HepG2 (cell line): Measurements from ENCODE around the gene DIS3L2. TPM values are rescaled to one million over a fixed set of nuclear protein-coding genes. Genes with fewer than 3 reads are reported as not detected.

Source experiments
- ATAC-seq: fragments of 200-7000 bp; cut with Tn5 transposase; 3 replicates; pipeline ENCODE4 v1.9.1; 2020; ENCODE audit warnings: mild to moderate bottlenecking, moderate library complexity
- BruUV-seq: library from RNA; stranded (reverse); fragments of 400-500 nt; replicated peaks from 2 replicates; lab custom pipeline; 2021; lab: Mats Ljungman, UMichigan
- CTCF ChIA-PET: fragments of 300-600 bp; formaldehyde crosslinking; extraction: SDS; loops from one replicate; lab custom pipeline; 2021; ENCODE audit warnings: low total read pairs, inconsistent platforms, low intra/inter-chr PET ratio; lab: Yijun Ruan, JAX
- POLR2A ChIA-PET: fragments of 350-600 bp; sonication (Branson Sonifier 250); formaldehyde crosslinking; loops from one replicate; lab custom pipeline; 2020; ENCODE audit warnings: antibody characterized with exemption, inconsistent platforms; lab: Yijun Ruan, JAX
- DNase-seq: peaks from one replicate; pipeline ENCODE4 v3.0.0-alpha.2; 2015; ENCODE audit warnings: low spot score
- FAIRE-seq: peaks from 3 replicates; lab custom pipeline; 2011; peaks lifted over from hg19 to GRCh38; lab: Jason Lieb, UNC
- H2AFZ ChIP-seq: one replicate; pipeline ENCODE4 v1.6.1; 2011; ENCODE audit warnings: low read length, inconsistent platforms
- H3K27ac ChIP-seq: fragments of 300-600 bp; 3 replicates; pipeline ENCODE4 v1.8.0; 2011; ENCODE audit warnings: mixed run types, mild to moderate bottlenecking, mixed read lengths, low read length, inconsistent platforms; ENCODE audit not compliant: insufficient read depth; ENCODE audit errors: extremely low read length
- H3K27me3 ChIP-seq, 2 experiments: fragments of 200-600 bp in 1 of 2; 2 replicates in 1 of 2; 3 replicates in 1 of 2; pipeline versions ENCODE4 v1.6.0 to v1.8.0; 2011; ENCODE audit warnings: low read length in 2 of 2, mild to moderate bottlenecking in 2 of 2, moderate library complexity in 2 of 2, inconsistent platforms in 1 of 2; ENCODE audit not compliant: insufficient read depth in 2 of 2, control insufficient read depth in 1 of 2
- H3K36me3 ChIP-seq, 2 experiments: fragments of 200-600 bp in 1 of 2; replicated peaks in 1 of 2; 2 replicates in 1 of 2; 3 replicates in 1 of 2; pipeline versions ENCODE4 v1.5.1 to v1.8.0; 2011; ENCODE audit warnings: low read length in 2 of 2, inconsistent platforms in 1 of 2; ENCODE audit not compliant: insufficient read depth in 2 of 2, control insufficient read depth in 1 of 2
- H3K4me1 ChIP-seq: 2 replicates; pipeline ENCODE4 v1.5.1; 2012; ENCODE audit warnings: low read length, inconsistent platforms; ENCODE audit not compliant: insufficient read depth
- H3K4me2 ChIP-seq: 2 replicates; pipeline ENCODE4 v1.6.0; 2011; ENCODE audit warnings: low read depth, low read length, inconsistent platforms
- H3K4me3 ChIP-seq, 3 experiments: fragments of 200-600 bp in 1 of 3; sonication (generic), shearing (Covaris generic) in 1 of 3; replicated peaks in 1 of 3; 2 replicates each; pipeline ENCODE4 v1.5.1; 2011 to 2016; ENCODE audit warnings: low read length in 3 of 3, inconsistent platforms in 2 of 3, low read depth in 2 of 3, mild to moderate bottlenecking in 2 of 3, control low read depth in 1 of 3, mixed read lengths in 1 of 3; ENCODE audit not compliant: insufficient read depth in 1 of 3
- H3K79me2 ChIP-seq: one replicate; pipeline ENCODE4 v1.6.1; 2011; ENCODE audit warnings: low read length, inconsistent platforms; ENCODE audit not compliant: insufficient read depth
- H3K9ac ChIP-seq: 2 replicates; pipeline ENCODE4 v1.6.0; 2011; ENCODE audit warnings: mild to moderate bottlenecking, low read depth, low read length, inconsistent platforms; ENCODE audit not compliant: insufficient read depth
- H3K9me3 ChIP-seq: 2 replicates; pipeline ENCODE4 v1.5.1; 2012; ENCODE audit warnings: mild to moderate bottlenecking, low read length
- H4K20me1 ChIP-seq: 2 replicates; pipeline ENCODE4 v1.6.0; 2011; ENCODE audit warnings: inconsistent platforms, mild to moderate bottlenecking, low read length, moderate library complexity; ENCODE audit not compliant: insufficient read depth
- ATF7 ChIP-seq, 2 experiments: fragments of 450-650 bp in 1 of 2; sonication (generic) in 1 of 2; formaldehyde crosslinking in 1 of 2; IDR thresholded peaks; 2 replicates each; pipeline versions ENCODE4 v1.4.0 to v1.6.1; 2016 to 2020; ENCODE audit warnings: antibody characterized with exemption in 1 of 2, mild to moderate bottlenecking in 1 of 2, missing genetic modification reagents in 1 of 2
- CBFB ChIP-seq: sonication (generic); formaldehyde crosslinking; IDR thresholded peaks from 2 replicates; pipeline ENCODE4 v1.4.0; 2020; ENCODE audit warnings: missing genetic modification reagents
- CBX5 ChIP-seq: sonication (generic); formaldehyde crosslinking; IDR thresholded peaks from 2 replicates; pipeline ENCODE4 v1.4.0; 2020; ENCODE audit warnings: missing genetic modification reagents, borderline replicate concordance
- E2F5 ChIP-seq: sonication (generic); formaldehyde crosslinking; conservative IDR thresholded peaks from 2 replicates; pipeline ENCODE4 v1.4.0; 2020; ENCODE audit warnings: missing genetic modification reagents
- ELF3 ChIP-seq: IDR thresholded peaks from 2 replicates; pipeline ENCODE4 v1.6.1; 2016; ENCODE audit warnings: missing genetic modification reagents, missing compliant biosample characterization
- GFI1 ChIP-seq: sonication (generic); formaldehyde crosslinking; IDR thresholded peaks from 2 replicates; pipeline ENCODE4 v1.5.0; 2020; ENCODE audit warnings: missing genetic modification reagents, mild to moderate bottlenecking, borderline replicate concordance
- LBX2 ChIP-seq: sonication (generic); formaldehyde crosslinking; IDR thresholded peaks from 2 replicates; pipeline ENCODE4 v1.5.0; 2020; ENCODE audit warnings: missing genetic modification reagents, mild to moderate bottlenecking, borderline replicate concordance
- MXD3 ChIP-seq: IDR thresholded peaks from 2 replicates; pipeline ENCODE4 v1.6.1; 2016; ENCODE audit warnings: mild to moderate bottlenecking, missing biosample characterization, missing genetic modification reagents
- POLR2AphosphoS2 ChIP-seq: IDR thresholded peaks from 2 replicates; pipeline ENCODE4 v1.6.1; 2011; ENCODE audit warnings: low read depth, low read length, improper control_type of control experiment
- SP1 ChIP-seq, 2 experiments: fragments of 450-650 bp in 1 of 2; sonication (generic) in 1 of 2; formaldehyde crosslinking in 1 of 2; IDR thresholded peaks; 2 replicates each; pipeline versions ENCODE4 v1.4.0 to v1.6.1; 2016 to 2020; ENCODE audit warnings: missing genetic modification reagents in 1 of 2
- TFDP2 ChIP-seq: sonication (generic); formaldehyde crosslinking; IDR thresholded peaks from 2 replicates; pipeline ENCODE4 v1.4.0; 2020; ENCODE audit warnings: missing genetic modification reagents
- XRCC5 ChIP-seq: fragments of 200-400 bp; formaldehyde crosslinking; optimal IDR thresholded peaks from 2 replicates; pipeline ENCODE3; 2017; ENCODE audit warnings: mild to moderate bottlenecking, low read length
- YY1 ChIP-seq: IDR thresholded peaks from 2 replicates; pipeline ENCODE4 v1.6.1; 2011; ENCODE audit warnings: low read length, low read depth, moderate library complexity, mild to moderate bottlenecking; ENCODE audit not compliant: insufficient read depth, insufficient replicate concordance
- ZNF280B ChIP-seq: sonication (generic); formaldehyde crosslinking; IDR thresholded peaks from 2 replicates; pipeline ENCODE4 v1.5.0; 2020; ENCODE audit warnings: missing genetic modification reagents, mild to moderate bottlenecking, borderline replicate concordance
- ZNF343 ChIP-seq: sonication (generic); formaldehyde crosslinking; IDR thresholded peaks from 2 replicates; pipeline ENCODE4 v1.4.0; 2020; ENCODE audit warnings: mild to moderate bottlenecking, missing genetic modification reagents
- ZNF703 ChIP-seq: sonication (generic); formaldehyde crosslinking; IDR thresholded peaks from 2 replicates; pipeline ENCODE4 v1.5.1; 2020; ENCODE audit warnings: missing genetic modification reagents, mild to moderate bottlenecking, moderate library complexity, borderline replicate concordance
- ZNF878 ChIP-seq: sonication (generic); formaldehyde crosslinking; IDR thresholded peaks from 2 replicates; pipeline ENCODE4 v1.8.1; 2023; ENCODE audit warnings: mild to moderate bottlenecking, missing genetic modification reagents, moderate library complexity
- WGBS: methylation state at CpG from one replicate; pipeline ENCODE4 v1.1.6; 2017; ENCODE audit warnings: low lambda C conversion rate; 5-methylcytosine and 5-hydroxymethylcytosine counted together
- in situ Hi-C: cut with HindIII; loops from 2 replicates; pipeline ENCODE4 v1.10.0; 2017; ENCODE audit warnings: low pct_unique_long_range_greater_than_20kb; ENCODE audit not compliant: extremely low pct_ligation_motif_present
- intact Hi-C: fragments of 100-400 bp; cut with micrococcal nuclease; formaldehyde crosslinking; loops from one replicate; pipeline ENCODE4 v1.10.0; 2022; ENCODE audit not compliant: unreplicated experiment
- polyA plus RNA-seq, 8 experiments: library from polyadenylated mRNA; depleted of rRNA in 3 of 8; stranded (reverse) in 7 of 8; unstranded in 1 of 8; fragments of >200 nt; fragmentation: Illumina TruSeq in 4 of 8; extraction: Trizol in 4 of 8; gene quantifications; 2 replicates each; pipeline versions ENCODE4 v1.2.1 to v1.2.3, GENCODE V29; 2011 to 2016; ENCODE audit warnings: low read depth in 4 of 8, missing spikeins in 1 of 8, mixed read lengths in 1 of 8; ENCODE audit not compliant: insufficient read depth in 1 of 8
- total RNA-seq, 5 experiments: library from RNA; depleted of rRNA; stranded (reverse); fragments of >200 nt; fragmentation: Illumina TruSeq; extraction: Trizol; gene quantifications; 2 replicates each; pipeline ENCODE4 v1.2.3, GENCODE V29; 2016; ENCODE audit warnings: low read depth in 1 of 5

Gene DIS3L2
- total and polyA plus RNA-seq, 2 of the 13 experiments (the other 11 are each of a cell fraction or from before 2014, with no cell fraction given): 7.0 to 23.9 TPM

- H3K27me3 ChIP-seq: no peaks in the 10 kb centered on the region
- 0 out of 2 replicates have a peak, but pooled peaks cover 6% of the 10 kb centered on the region for H4K20me1 ChIP-seq
- BruUV-seq: no TSS peak
- no peak overlapping the region for H3K9ac ChIP-seq
- POLR2A ChIA-PET: no interaction called here
- WGBS: 62% methylated on average over 11 of the region's 12 CpGs
- peaks cover 9% of the 10 kb centered on the region for H3K4me1 ChIP-seq
- no peak overlapping the region for H3K27ac ChIP-seq
- H3K9me3 ChIP-seq: no peaks in the 10 kb centered on the region
- intact Hi-C loops (loop anchor here (1.0 to 5.0 kb wide), 4 partner anchors 185 to 421 kb away; no protein-coding TSS in a partner anchor), in situ Hi-C loops (loop anchor here (5.0 to 10.0 kb wide), 2 partner anchors 193 to 420 kb away; no protein-coding TSS in a partner anchor)
- H3K4me2 ChIP-seq: no peak overlapping the region
- no peak overlapping the region for H3K4me3 ChIP-seq
- FAIRE-seq (peak; percentile 81), ATAC-seq (peak; percentile 85), DNase-seq (peak; percentile 59)
- CTCF ChIA-PET: interaction anchor here (0.7 to 1.9 kb wide), 6 partner anchors 27 to 427 kb away, joined by 3 to 14 read pairs (median 8); partner anchors contain the start of gene NPPC
- no peak overlapping the region for H2AFZ ChIP-seq
- H3K79me2 ChIP-seq: no peaks in the 10 kb centered on the region
- no peaks in the 10 kb centered on the region for H3K36me3 ChIP-seq
- peak; percentile 43 for TF ChIP-seq XRCC5
- no peak for TF ChIP-seq ZNF703
- TF ChIP-seq GFI1 (CRISPR knock-in tag): no peak
- 0 out of 2 replicates have a peak, but pooled peaks have one; percentile 39 for TF ChIP-seq CBFB
- no peak for TF ChIP-seq LBX2
- TF ChIP-seq POLR2AphosphoS2: no peak
- peak; percentile 39; the same call in 1 of the 2 replicates for TF ChIP-seq E2F5 (CRISPR knock-in tag)
- no peak for TF ChIP-seq ZNF343 (CRISPR knock-in tag)
- TF ChIP-seq ELF3 (CRISPR knock-in tag): peak; percentile 44; the same call in 1 of the 2 replicates
- TF ChIP-seq ZNF280B (CRISPR knock-in tag): peak; percentile 24; the same call in 1 of the 2 replicates
- no peak for TF ChIP-seq YY1
- no peak for TF ChIP-seq SP1 (IDR thresholded peaks at IDR 0.05)
- TF ChIP-seq SP1 (CRISPR knock-in tag; IDR thresholded peaks at IDR 0.05): 0 out of 2 replicates have a peak, but pooled peaks have one; percentile 11
- 0 out of 2 replicates have a peak, but pooled peaks have one; percentile 16 for TF ChIP-seq TFDP2
- 0 out of 2 replicates have a peak, but pooled peaks have one; percentile 48 for TF ChIP-seq CBX5
- TF ChIP-seq ATF7 (IDR thresholded peaks at IDR 0.05): no peak
- TF ChIP-seq ATF7 (CRISPR knock-in tag; IDR thresholded peaks at IDR 0.05): 0 out of 2 replicates have a peak, but pooled peaks have one; percentile 19
- peak; percentile 30; the same call in 1 of the 2 replicates for TF ChIP-seq ZNF878 (CRISPR knock-in tag)
- TF ChIP-seq MXD3 (CRISPR knock-in tag): no peak
Observed at GRCh38 chr2:232327105-232328031, 365.9 kb downstream of the DIS3L2 start.
